Mesendoderm (in vitro differentiated cells): Measurements from ENCODE around the gene OMA1.

Source experiments
- DNase-seq: peaks from one replicate; pipeline ENCODE4 v3.0.0; 2013
- H2AK5ac ChIP-seq: 2 replicates; pipeline ENCODE4 v1.6.1; 2013; ENCODE audit warnings: low read length, inconsistent platforms
- H2BK120ac ChIP-seq: 2 replicates; pipeline ENCODE4 v1.6.1; 2013; ENCODE audit warnings: low read depth, mild to moderate bottlenecking, low read length, moderate library complexity, mixed read lengths
- H2BK15ac ChIP-seq: replicated peaks from 2 replicates; pipeline ENCODE4 v1.6.1; 2013; ENCODE audit warnings: low read depth, mild to moderate bottlenecking, moderate library complexity
- H2BK5ac ChIP-seq: 2 replicates; pipeline ENCODE4 v1.6.1; 2013; ENCODE audit warnings: low read length, inconsistent platforms
- H3K18ac ChIP-seq: 2 replicates; pipeline ENCODE4 v1.6.1; 2013; ENCODE audit warnings: mild to moderate bottlenecking, low read length, mixed read lengths
- H3K23ac ChIP-seq: one replicate; pipeline ENCODE4 v1.6.1; 2013; ENCODE audit warnings: low read length
- H3K27ac ChIP-seq: 2 replicates; pipeline ENCODE4 v1.5.1; 2013; ENCODE audit warnings: low read depth, mild to moderate bottlenecking, inconsistent platforms, low read length, moderate library complexity
- H3K27me3 ChIP-seq: 2 replicates; pipeline ENCODE4 v1.6.1; 2013; ENCODE audit warnings: low read length, control low read depth, mild to moderate bottlenecking, inconsistent platforms; ENCODE audit not compliant: insufficient read depth, poor library complexity
- H3K36me3 ChIP-seq: 2 replicates; pipeline ENCODE4 v1.6.1; 2013; ENCODE audit warnings: low read length, inconsistent platforms; ENCODE audit not compliant: control insufficient read depth, insufficient read depth
- H3K4ac ChIP-seq: one replicate; pipeline ENCODE4 v1.6.1; 2013; ENCODE audit warnings: low read depth, mild to moderate bottlenecking, low read length, moderate library complexity
- H3K4me1 ChIP-seq: 2 replicates; pipeline ENCODE4 v1.6.1; 2013; ENCODE audit warnings: low read depth, low read length, inconsistent platforms; ENCODE audit not compliant: control insufficient read depth
- H3K4me2 ChIP-seq: 2 replicates; pipeline ENCODE4 v1.6.1; 2013; ENCODE audit warnings: low read length
- H3K4me3 ChIP-seq: 2 replicates; pipeline ENCODE4 v1.5.1; 2013; ENCODE audit warnings: mild to moderate bottlenecking, low read length
- H3K56ac ChIP-seq: one replicate; pipeline ENCODE4 v1.6.1; 2013; ENCODE audit warnings: low read length
- H3K79me1 ChIP-seq: 2 replicates; pipeline ENCODE4 v1.6.1; 2013; ENCODE audit warnings: low read length, inconsistent platforms
- H3K79me2 ChIP-seq: 2 replicates; pipeline ENCODE4 v1.6.1; 2013; ENCODE audit warnings: mild to moderate bottlenecking, low read length; ENCODE audit not compliant: control insufficient read depth, insufficient read depth
- H3K9ac ChIP-seq: 2 replicates; pipeline ENCODE4 v1.6.1; 2013; ENCODE audit warnings: low read length, inconsistent platforms
- H4K5ac ChIP-seq: one replicate; pipeline ENCODE4 v1.6.1; 2013; ENCODE audit warnings: low read length
- H4K8ac ChIP-seq: one replicate; pipeline ENCODE4 v1.6.1; 2013; ENCODE audit warnings: low read depth, mild to moderate bottlenecking, control low read depth, low read length, moderate library complexity
- WGBS: extraction: QIAGEN DNeasy Blood & Tissue Kit; methylation state at CpG from one replicate; pipeline ENCODE4 v1.1.7; 2013; ENCODE audit warnings: low lambda C conversion rate, missing lambda C conversion rate; ENCODE audit not compliant: insufficient coverage; ENCODE audit errors: extremely low coverage; 5-methylcytosine and 5-hydroxymethylcytosine counted together

Gene OMA1

GRCh38 chr1:58588396-58588795 is 41.9 kb upstream of the OMA1 start:
- Histone ChIP-seq H2BK120ac (no peak overlapping the region), H3K79me2 (no peaks in the 10 kb centered on the region), H3K27me3 (no peaks in the 10 kb centered on the region), H2AK5ac (no peak overlapping the region), H3K4me1 (no peaks in the 10 kb centered on the region), H4K8ac (no peak overlapping the region), H3K27ac (no peak overlapping the region), H3K23ac (no peak overlapping the region), H2BK5ac (no peak overlapping the region), H3K9ac (no peak overlapping the region), H2BK15ac (no peak overlapping the region), H4K5ac (no peak overlapping the region), H3K4ac (no peak overlapping the region), H3K56ac (no peak overlapping the region), H3K79me1 (no peaks in the 10 kb centered on the region), H3K4me2 (no peak overlapping the region), H3K36me3 (no peaks in the 10 kb centered on the region), H3K4me3 (no peak overlapping the region), H3K18ac (no peak overlapping the region)
- DNase-seq, result no peak
- WGBS, result no CpG with 5 or more reads among the region's 5 CpGs

- Histone ChIP-seq H3K79me2 (no peaks in the 10 kb centered on the region), H3K18ac (no peak overlapping the region), H2AK5ac (no peak overlapping the region), H3K9ac (no peak overlapping the region), H4K8ac (no peak overlapping the region), H4K5ac (no peak overlapping the region), H3K4me3 (no peak overlapping the region), H3K36me3 (no peaks in the 10 kb centered on the region), H3K79me1 (no peaks in the 10 kb centered on the region), H3K27ac (no peak overlapping the region), H3K23ac (no peak overlapping the region), H3K4ac (no peak overlapping the region), H3K4me1 (no peaks in the 10 kb centered on the region), H2BK15ac (no peak overlapping the region), H2BK5ac (no peak overlapping the region), H3K4me2 (no peak overlapping the region), H3K56ac (no peak overlapping the region), H3K27me3 (no peaks in the 10 kb centered on the region), H2BK120ac (no peak overlapping the region)
- WGBS, result no CpG with 5 or more reads among the region's 2 CpGs
- no peak for DNase-seq
These were observed 41.1 kb upstream of the OMA1 start for GRCh38 chr1:58587667-58588066.

- Histone ChIP-seq H4K5ac (no peak overlapping the region), H3K18ac (no peak overlapping the region), H3K27ac (no peak overlapping the region), H3K4me1 (no peaks in the 10 kb centered on the region), H3K79me2 (no peaks in the 10 kb centered on the region), H3K23ac (no peak overlapping the region), H3K79me1 (no peaks in the 10 kb centered on the region), H3K4me2 (no peak overlapping the region), H3K4me3 (no peak overlapping the region), H2AK5ac (no peak overlapping the region), H4K8ac (no peak overlapping the region), H3K4ac (no peak overlapping the region), H2BK15ac (no peak overlapping the region), H3K56ac (no peak overlapping the region), H3K9ac (no peak overlapping the region), H2BK5ac (no peak overlapping the region), H3K27me3 (no peaks in the 10 kb centered on the region), H3K36me3 (no peaks in the 10 kb centered on the region), H2BK120ac (no peak overlapping the region)
- WGBS, result no CpG with 5 or more reads among the region's 4 CpGs
- no peak for DNase-seq
These were observed 39.7 kb upstream of the OMA1 start for GRCh38 chr1:58586271-58586670.

GRCh38 chr1:58585581-58586151 is 39.1 kb upstream of the OMA1 start:
- no peak overlapping the region for H3K9ac ChIP-seq
- no peak overlapping the region for H3K4ac ChIP-seq
- H4K8ac ChIP-seq, result no peak overlapping the region
- WGBS, result no CpG with 5 or more reads among the region's 3 CpGs
- no peak overlapping the region for H3K18ac ChIP-seq
- H3K4me1 ChIP-seq, result no peaks in the 10 kb centered on the region
- H3K27me3 ChIP-seq, result no peaks in the 10 kb centered on the region
- H2BK120ac ChIP-seq, result no peak overlapping the region
- H2BK5ac ChIP-seq, result no peak overlapping the region
- no peak overlapping the region for H2AK5ac ChIP-seq
- H3K4me2 ChIP-seq, result no peak overlapping the region
- H3K56ac ChIP-seq, result no peak overlapping the region
- H3K4me3 ChIP-seq, result no peak overlapping the region
- no peaks in the 10 kb centered on the region for H3K79me2 ChIP-seq
- no peak overlapping the region for H4K5ac ChIP-seq
- no peak overlapping the region for H2BK15ac ChIP-seq
- no peaks in the 10 kb centered on the region for H3K79me1 ChIP-seq
- H3K23ac ChIP-seq, result no peak overlapping the region
- no peak overlapping the region for H3K27ac ChIP-seq
- H3K36me3 ChIP-seq, result no peaks in the 10 kb centered on the region
- no peak for DNase-seq

- no peaks in the 10 kb centered on the region for H3K36me3 ChIP-seq
- H4K8ac ChIP-seq, result no peak overlapping the region
- H4K5ac ChIP-seq, result no peak overlapping the region
- no peak overlapping the region for H3K18ac ChIP-seq
- no CpG with 5 or more reads among the region's 2 CpGs for WGBS
- H3K23ac ChIP-seq, result no peak overlapping the region
- DNase-seq, result no peak
- H3K27ac ChIP-seq, result no peak overlapping the region
- no peaks in the 10 kb centered on the region for H3K4me1 ChIP-seq
- no peak overlapping the region for H2BK5ac ChIP-seq
- no peaks in the 10 kb centered on the region for H3K79me2 ChIP-seq
- H3K4ac ChIP-seq, result no peak overlapping the region
- H3K4me2 ChIP-seq, result no peak overlapping the region
- H3K27me3 ChIP-seq, result no peaks in the 10 kb centered on the region
- no peak overlapping the region for H2AK5ac ChIP-seq
- no peak overlapping the region for H3K56ac ChIP-seq
- H3K9ac ChIP-seq, result no peak overlapping the region
- no peak overlapping the region for H2BK120ac ChIP-seq
- no peaks in the 10 kb centered on the region for H3K79me1 ChIP-seq
- H3K4me3 ChIP-seq, result no peak overlapping the region
- no peak overlapping the region for H2BK15ac ChIP-seq
These were observed 38.6 kb upstream of the OMA1 start for GRCh38 chr1:58585166-58585565.
